ENCODE measurements around the gene HGFAC.

The HGFAC gene

GRCh38 chr4:3467601-3468031 lies 25.8 kb downstream of the HGFAC start:
- H3K4me3 ChIP-seq (ENCODE audit: low read depth in 1 of 2, low read length in 2 of 2): no peak overlapping the region
- peaks cover 3 to 31% of the 10 kb centered on the region in 2 donors for H3K27me3 ChIP-seq (ENCODE audit: control insufficient read depth in 1 of 2, insufficient read depth in 2 of 2, low read length in 2 of 2)
- no peaks in the 10 kb centered on the region for H3K36me3 ChIP-seq (ENCODE audit: control insufficient read depth in 1 of 2, insufficient read depth in 2 of 2, low read length in 2 of 2)
- no peak overlapping the region for H3K9ac ChIP-seq (ENCODE audit: low read depth in 1 of 2, low read length in 2 of 2)
- no peak overlapping the region for H3K27ac ChIP-seq (ENCODE audit: low read depth, low read length)
- peaks cover 2% of the 10 kb centered on the region in 2 donors for H3K4me1 ChIP-seq (ENCODE audit: control insufficient read depth in 1 of 2, insufficient read depth in 2 of 2, low read length in 2 of 2)
- peaks cover 0 to 7% of the 10 kb centered on the region in 2 donors for H3K9me3 ChIP-seq (ENCODE audit: control insufficient read depth in 1 of 2, low read length in 2 of 2)

GRCh38 chr4:3468154-3468553 lies 26.4 kb downstream of the HGFAC start:
- Histone ChIP-seq H3K27me3 (ENCODE audit: control insufficient read depth in 1 of 2, insufficient read depth in 2 of 2, low read length in 2 of 2) (peaks cover 3 to 30% of the 10 kb centered on the region in 2 donors), H3K36me3 (ENCODE audit: control insufficient read depth in 1 of 2, insufficient read depth in 2 of 2, low read length in 2 of 2) (no peaks in the 10 kb centered on the region), H3K9ac (ENCODE audit: low read depth in 1 of 2, low read length in 2 of 2) (no peak overlapping the region), H3K9me3 (ENCODE audit: control insufficient read depth in 1 of 2, low read length in 2 of 2) (peaks cover 0 to 7% of the 10 kb centered on the region in 2 donors), H3K4me3 (ENCODE audit: low read depth in 1 of 2, low read length in 2 of 2) (no peak overlapping the region), H3K4me1 (ENCODE audit: control insufficient read depth in 1 of 2, insufficient read depth in 2 of 2, low read length in 2 of 2) (peaks cover 0 to 2% of the 10 kb centered on the region in 2 donors), H3K27ac (ENCODE audit: low read depth, low read length) (no peak overlapping the region)

GRCh38 chr4:3468804-3469203 lies 27.0 kb downstream of the HGFAC start:
- Histone ChIP-seq H3K9ac (ENCODE audit: low read depth in 1 of 2, low read length in 2 of 2) (no peak overlapping the region), H3K4me3 (ENCODE audit: low read depth in 1 of 2, low read length in 2 of 2) (no peak overlapping the region), H3K9me3 (ENCODE audit: control insufficient read depth in 1 of 2, low read length in 2 of 2) (peaks cover 0 to 7% of the 10 kb centered on the region in 2 donors), H3K36me3 (ENCODE audit: control insufficient read depth in 1 of 2, insufficient read depth in 2 of 2, low read length in 2 of 2) (no peaks in the 10 kb centered on the region), H3K27ac (ENCODE audit: low read depth, low read length) (no peak overlapping the region), H3K27me3 (ENCODE audit: control insufficient read depth in 1 of 2, insufficient read depth in 2 of 2, low read length in 2 of 2) (peaks cover 3 to 27% of the 10 kb centered on the region in 2 donors), H3K4me1 (ENCODE audit: control insufficient read depth in 1 of 2, insufficient read depth in 2 of 2, low read length in 2 of 2) (peaks cover 0 to 2% of the 10 kb centered on the region in 2 donors)

GRCh38 chr4:3469386-3470243 lies 27.8 kb downstream of the HGFAC start:
- H3K27me3 ChIP-seq (ENCODE audit: control insufficient read depth in 1 of 2, insufficient read depth in 2 of 2, low read length in 2 of 2): peaks cover 3 to 22% of the 10 kb centered on the region in 2 donors
- H3K36me3 ChIP-seq (ENCODE audit: control insufficient read depth in 1 of 2, insufficient read depth in 2 of 2, low read length in 2 of 2): no peaks in the 10 kb centered on the region
- no peak overlapping the region for H3K27ac ChIP-seq (ENCODE audit: low read depth, low read length)
- no peak overlapping the region for H3K9ac ChIP-seq (ENCODE audit: low read depth in 1 of 2, low read length in 2 of 2)
- H3K4me1 ChIP-seq (ENCODE audit: control insufficient read depth in 1 of 2, insufficient read depth in 2 of 2, low read length in 2 of 2): peaks cover 0 to 2% of the 10 kb centered on the region in 2 donors
- H3K4me3 ChIP-seq (ENCODE audit: low read depth in 1 of 2, low read length in 2 of 2): no peak overlapping the region
- peaks cover 0 to 7% of the 10 kb centered on the region in 2 donors for H3K9me3 ChIP-seq (ENCODE audit: control insufficient read depth in 1 of 2, low read length in 2 of 2)

GRCh38 chr4:3470244-3471097 lies 28.7 kb downstream of the HGFAC start:
- Histone ChIP-seq H3K9me3 (ENCODE audit: control insufficient read depth in 1 of 2, low read length in 2 of 2) (peaks cover 0 to 7% of the 10 kb centered on the region in 2 donors), H3K4me1 (ENCODE audit: control insufficient read depth in 1 of 2, insufficient read depth in 2 of 2, low read length in 2 of 2) (peaks cover 0 to 2% of the 10 kb centered on the region in 2 donors), H3K9ac (ENCODE audit: low read depth in 1 of 2, low read length in 2 of 2) (no peak overlapping the region), H3K36me3 (ENCODE audit: control insufficient read depth in 1 of 2, insufficient read depth in 2 of 2, low read length in 2 of 2) (no peaks in the 10 kb centered on the region), H3K27me3 (ENCODE audit: control insufficient read depth in 1 of 2, insufficient read depth in 2 of 2, low read length in 2 of 2) (peaks cover 3 to 24% of the 10 kb centered on the region in 2 donors), H3K27ac (ENCODE audit: low read depth, low read length) (no peak overlapping the region), H3K4me3 (ENCODE audit: low read depth in 1 of 2, low read length in 2 of 2) (no peak overlapping the region)

- Histone ChIP-seq H3K27me3 (ENCODE audit: control insufficient read depth in 1 of 2, insufficient read depth in 2 of 2, low read length in 2 of 2) (peaks cover 3 to 24% of the 10 kb centered on the region in 2 donors), H3K4me1 (ENCODE audit: control insufficient read depth in 1 of 2, insufficient read depth in 2 of 2, low read length in 2 of 2) (peaks cover 0 to 2% of the 10 kb centered on the region in 2 donors), H3K9ac (ENCODE audit: low read depth in 1 of 2, low read length in 2 of 2) (no peak overlapping the region), H3K27ac (ENCODE audit: low read depth, low read length) (no peak overlapping the region), H3K4me3 (ENCODE audit: low read depth in 1 of 2, low read length in 2 of 2) (no peak overlapping the region), H3K36me3 (ENCODE audit: control insufficient read depth in 1 of 2, insufficient read depth in 2 of 2, low read length in 2 of 2) (no peaks in the 10 kb centered on the region), H3K9me3 (ENCODE audit: control insufficient read depth in 1 of 2, low read length in 2 of 2) (peaks cover 0 to 7% of the 10 kb centered on the region in 2 donors)
Observed at GRCh38 chr4:3471098-3471760, 29.5 kb downstream of the HGFAC start.

GRCh38 chr4:3471886-3472285 lies 30.1 kb downstream of the HGFAC start:
- peaks cover 0 to 7% of the 10 kb centered on the region in 2 donors for H3K9me3 ChIP-seq (ENCODE audit: control insufficient read depth in 1 of 2, low read length in 2 of 2)
- H3K9ac ChIP-seq (ENCODE audit: low read depth in 1 of 2, low read length in 2 of 2): no peak overlapping the region
- peaks cover 3 to 29% of the 10 kb centered on the region in 2 donors for H3K27me3 ChIP-seq (ENCODE audit: control insufficient read depth in 1 of 2, insufficient read depth in 2 of 2, low read length in 2 of 2)
- H3K4me1 ChIP-seq (ENCODE audit: control insufficient read depth in 1 of 2, insufficient read depth in 2 of 2, low read length in 2 of 2): peaks cover 0 to 2% of the 10 kb centered on the region in 2 donors
- no peak overlapping the region for H3K27ac ChIP-seq (ENCODE audit: low read depth, low read length)
- no peak overlapping the region for H3K4me3 ChIP-seq (ENCODE audit: low read depth in 1 of 2, low read length in 2 of 2)
- H3K36me3 ChIP-seq (ENCODE audit: control insufficient read depth in 1 of 2, insufficient read depth in 2 of 2, low read length in 2 of 2): no peaks in the 10 kb centered on the region

GRCh38 chr4:3472411-3473141 lies 30.8 kb downstream of the HGFAC start:
- H3K9ac ChIP-seq (ENCODE audit: low read depth in 1 of 2, low read length in 2 of 2): no peak overlapping the region
- no peak overlapping the region for H3K27ac ChIP-seq (ENCODE audit: low read depth, low read length)
- H3K4me3 ChIP-seq (ENCODE audit: low read depth in 1 of 2, low read length in 2 of 2): no peak overlapping the region
- peaks cover 3 to 36% of the 10 kb centered on the region in 2 donors for H3K27me3 ChIP-seq (ENCODE audit: control insufficient read depth in 1 of 2, insufficient read depth in 2 of 2, low read length in 2 of 2)
- no peaks in the 10 kb centered on the region for H3K36me3 ChIP-seq (ENCODE audit: control insufficient read depth in 1 of 2, insufficient read depth in 2 of 2, low read length in 2 of 2)
- H3K4me1 ChIP-seq (ENCODE audit: control insufficient read depth in 1 of 2, insufficient read depth in 2 of 2, low read length in 2 of 2): peaks cover 0 to 2% of the 10 kb centered on the region in 2 donors
- H3K9me3 ChIP-seq (ENCODE audit: control insufficient read depth in 1 of 2, low read length in 2 of 2): peaks cover 0 to 7% of the 10 kb centered on the region in 2 donors

GRCh38 chr4:3473181-3473950 lies 31.6 kb downstream of the HGFAC start:
- Histone ChIP-seq H3K4me1 (ENCODE audit: control insufficient read depth in 1 of 2, insufficient read depth in 2 of 2, low read length in 2 of 2) (peaks cover 0 to 2% of the 10 kb centered on the region in 2 donors), H3K4me3 (ENCODE audit: low read depth in 1 of 2, low read length in 2 of 2) (no peak overlapping the region), H3K27me3 (ENCODE audit: control insufficient read depth in 1 of 2, insufficient read depth in 2 of 2, low read length in 2 of 2) (peaks cover 3 to 40% of the 10 kb centered on the region in 2 donors), H3K9ac (ENCODE audit: low read depth in 1 of 2, low read length in 2 of 2) (no peak overlapping the region), H3K9me3 (ENCODE audit: control insufficient read depth in 1 of 2, low read length in 2 of 2) (peaks cover 0 to 4% of the 10 kb centered on the region in 2 donors), H3K27ac (ENCODE audit: low read depth, low read length) (no peak overlapping the region), H3K36me3 (ENCODE audit: control insufficient read depth in 1 of 2, insufficient read depth in 2 of 2, low read length in 2 of 2) (no peaks in the 10 kb centered on the region)

All from duodenal mucosa (tissue), 2 donors.